OCI-LY3 (cell line): ENCODE measurements around the gene NNT.

ENCODE experiments used
- CTCF ChIP-seq: fragments of 200-600, 300-600 bp; sonication (generic); IDR thresholded peaks from 2 replicates; pipeline ENCODE4 v1.5.1; 2014; ENCODE audit warnings: antibody characterized with exemption, low read length, low read depth
- EZH2phosphoT487 ChIP-seq: fragments of 200-600 bp; shearing (Covaris generic); IDR thresholded peaks from 2 replicates; pipeline ENCODE4 v1.6.1; 2018; ENCODE audit warnings: antibody characterized with exemption, mixed run types, low read depth

- TF ChIP-seq CTCF = no peak
- TF ChIP-seq EZH2phosphoT487 = no peak
Observed at GRCh38 chr5:43704243-43704642, 101.3 kb downstream of the NNT start.
